ENCODE data around the gene PYHIN1.

The PYHIN1 gene

DNA sequence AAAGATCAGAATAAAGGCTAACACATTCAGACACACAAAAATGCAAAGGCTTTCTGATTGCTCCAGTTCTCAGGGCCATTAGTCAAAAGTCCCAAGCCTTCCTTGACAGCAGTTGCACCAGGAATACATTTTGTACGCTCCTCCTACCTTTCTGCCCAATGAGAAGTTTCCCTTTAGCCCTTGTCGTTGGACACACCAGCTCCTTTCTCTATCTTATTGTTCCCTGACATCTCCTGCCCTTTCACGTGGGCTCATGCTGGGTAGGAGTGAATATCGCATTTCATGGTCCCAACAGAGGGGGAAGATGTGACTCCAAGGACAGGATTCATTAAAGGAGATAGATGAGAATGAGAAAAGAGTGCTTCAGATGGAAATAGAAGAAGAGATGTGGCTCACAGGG lies 44.9 kb downstream of the PYHIN1 start:
- Histone ChIP-seq H3K36me3 (ENCODE audit: insufficient read depth, low read length) (no peaks in the 10 kb centered on the region), H3K27me3 (ENCODE audit: insufficient read depth, low read length, poor library complexity, severe bottlenecking) (no peaks in the 10 kb centered on the region), H3K4me3 (ENCODE audit: low read length, poor library complexity, severe bottlenecking) (no peak overlapping the region), H3K9ac (ENCODE audit: low read depth, low read length, poor library complexity, severe bottlenecking) (no peak overlapping the region), H3K9me3 (ENCODE audit: insufficient read depth, low read depth, low read length) (peaks cover 3% of the 10 kb centered on the region; the same call in 1 of the 2 replicates), H3K4me2 (ENCODE audit: low read depth, low read length, poor library complexity, severe bottlenecking) (no peak overlapping the region), H3K4me1 (ENCODE audit: insufficient read depth, low read length, poor library complexity, severe bottlenecking) (no peaks in the 10 kb centered on the region), H4K20me1 (ENCODE audit: insufficient read depth, low read length, poor library complexity, severe bottlenecking) (no peaks in the 10 kb centered on the region), H3F3A (ENCODE audit: low read depth) (no peaks in the 10 kb centered on the region), H3K9me2 (replicated peaks; ENCODE audit: low read depth, low read length) (no peaks in the 10 kb centered on the region), H3K79me2 (ENCODE audit: insufficient read depth, low read length) (no peaks in the 10 kb centered on the region), H2AFZ (ENCODE audit: low read length) (no peak overlapping the region)
- TF ChIP-seq CTCF (conservative IDR thresholded peaks at IDR 0.05; ENCODE audit: low read length) (no peak), EZH2phosphoT487 (IDR thresholded peaks at IDR 0.05; ENCODE audit: borderline replicate concordance) (no peak)

DNA sequence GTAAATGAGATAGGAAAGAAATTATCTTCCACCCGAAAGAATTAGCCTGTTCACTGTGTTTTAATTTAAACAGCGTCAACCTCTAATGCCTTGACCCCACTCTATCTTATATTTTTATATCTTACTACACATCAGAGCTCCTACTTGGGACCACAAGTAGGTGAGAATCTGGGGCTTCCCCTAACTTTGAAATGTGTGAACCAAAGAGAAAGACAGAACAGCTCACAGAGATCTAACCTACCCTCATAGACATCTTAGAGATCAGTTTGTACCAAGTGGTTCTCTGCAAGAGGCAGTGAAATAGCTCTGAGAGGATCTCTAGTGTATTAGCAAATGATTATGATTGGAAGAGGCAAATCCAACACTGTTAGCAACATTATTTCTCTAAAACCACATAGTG lies 47.4 kb downstream of the PYHIN1 start:
- no peaks in the 10 kb centered on the region for H3K27me3 ChIP-seq (ENCODE audit: insufficient read depth, low read length, poor library complexity, severe bottlenecking)
- no peaks in the 10 kb centered on the region for H3F3A ChIP-seq (ENCODE audit: low read depth)
- H2AFZ ChIP-seq (ENCODE audit: low read length) = no peak overlapping the region
- H3K36me3 ChIP-seq (ENCODE audit: insufficient read depth, low read length) = no peaks in the 10 kb centered on the region
- H3K4me3 ChIP-seq (ENCODE audit: low read length, poor library complexity, severe bottlenecking) = no peak overlapping the region
- no peak overlapping the region for H3K9ac ChIP-seq (ENCODE audit: low read depth, low read length, poor library complexity, severe bottlenecking)
- no peak overlapping the region for H3K4me2 ChIP-seq (ENCODE audit: low read depth, low read length, poor library complexity, severe bottlenecking)
- H3K4me1 ChIP-seq (ENCODE audit: insufficient read depth, low read length, poor library complexity, severe bottlenecking) = no peaks in the 10 kb centered on the region
- no peak for TF ChIP-seq CTCF (conservative IDR thresholded peaks at IDR 0.05; ENCODE audit: low read length)
- no peaks in the 10 kb centered on the region for H4K20me1 ChIP-seq (ENCODE audit: insufficient read depth, low read length, poor library complexity, severe bottlenecking)
- no peaks in the 10 kb centered on the region for H3K9me2 ChIP-seq (replicated peaks; ENCODE audit: low read depth, low read length)
- no peaks in the 10 kb centered on the region for H3K79me2 ChIP-seq (ENCODE audit: insufficient read depth, low read length)
- peaks cover 3% of the 10 kb centered on the region; the same call in 1 of the 2 replicates for H3K9me3 ChIP-seq (ENCODE audit: insufficient read depth, low read depth, low read length)

DNA sequence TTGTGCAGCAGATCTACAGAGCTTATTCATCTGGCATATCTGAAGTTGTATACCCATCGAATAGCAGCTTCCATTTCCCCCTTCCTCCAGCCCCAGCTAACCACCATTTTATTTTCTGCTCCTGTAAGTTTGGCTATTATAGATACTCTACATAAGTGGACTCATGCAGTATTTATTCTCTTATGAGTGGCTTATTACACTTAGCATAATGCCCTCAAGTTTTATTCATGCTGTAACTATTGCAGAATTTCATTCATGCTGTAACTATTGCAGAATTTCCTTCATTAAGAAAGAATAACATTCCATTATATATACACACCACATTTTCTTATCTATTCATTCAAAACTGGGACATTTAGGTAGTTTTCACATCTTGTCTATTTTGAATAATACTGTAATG lies 47.9 kb downstream of the PYHIN1 start:
- Histone ChIP-seq H3K36me3 (ENCODE audit: insufficient read depth, low read length) (no peaks in the 10 kb centered on the region), H3K79me2 (ENCODE audit: insufficient read depth, low read length) (no peaks in the 10 kb centered on the region), H3K27me3 (ENCODE audit: insufficient read depth, low read length, poor library complexity, severe bottlenecking) (no peaks in the 10 kb centered on the region), H3K4me2 (ENCODE audit: low read depth, low read length, poor library complexity, severe bottlenecking) (no peak overlapping the region), H3F3A (ENCODE audit: low read depth) (no peaks in the 10 kb centered on the region), H3K9me2 (replicated peaks; ENCODE audit: low read depth, low read length) (no peaks in the 10 kb centered on the region), H3K9ac (ENCODE audit: low read depth, low read length, poor library complexity, severe bottlenecking) (no peak overlapping the region), H3K4me1 (ENCODE audit: insufficient read depth, low read length, poor library complexity, severe bottlenecking) (no peaks in the 10 kb centered on the region), H2AFZ (ENCODE audit: low read length) (no peak overlapping the region), H4K20me1 (ENCODE audit: insufficient read depth, low read length, poor library complexity, severe bottlenecking) (no peaks in the 10 kb centered on the region), H3K4me3 (ENCODE audit: low read length, poor library complexity, severe bottlenecking) (no peak overlapping the region), H3K9me3 (ENCODE audit: insufficient read depth, low read depth, low read length) (peaks cover 3% of the 10 kb centered on the region; the same call in 1 of the 2 replicates)
- TF ChIP-seq EZH2phosphoT487 (IDR thresholded peaks at IDR 0.05; ENCODE audit: borderline replicate concordance) (no peak), CTCF (conservative IDR thresholded peaks at IDR 0.05; ENCODE audit: low read length) (no peak)

Data from Loucy (cell line).